ENCODE measurements around the gene WARS2. TPM values are rescaled to one million over a fixed set of nuclear protein-coding genes. Genes with fewer than 3 reads are reported as not detected.
"Not testable (repeated sequence)": the region's sequence is repeated elsewhere in the genome, so short reads cannot be mapped to it uniquely, and the experiment has no call there.

WARS2 gene
- total and polyA plus RNA-seq, 7 donors, result 3.4 to 10.8 (median 7.8) TPM

DNA sequence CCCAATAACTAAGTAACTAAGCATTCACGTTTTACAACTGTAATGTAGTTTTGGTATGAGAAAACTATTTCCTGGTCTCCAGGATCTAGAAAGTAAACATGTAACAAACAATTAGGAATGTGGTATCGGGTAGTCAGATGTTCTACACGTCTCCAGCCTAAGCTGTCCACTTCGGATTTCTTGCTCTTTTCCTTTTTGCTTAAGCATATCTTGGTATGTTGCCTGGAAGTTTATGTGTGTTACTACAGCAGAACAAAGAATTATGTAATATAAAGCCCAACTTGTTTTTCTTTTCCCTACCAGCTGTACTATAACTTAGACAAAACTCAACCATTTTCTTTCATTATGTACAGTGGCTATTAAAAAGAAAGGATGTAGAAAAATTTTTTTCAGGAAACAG lies 20.4 kb upstream of the WARS2 start:
- Histone ChIP-seq H3K4me3 (no peak overlapping the region), H3K27me3 (ENCODE audit: insufficient read depth in 3 of 3, low read length in 2 of 3) (no peaks in the 10 kb centered on the region), H3K36me3 (ENCODE audit: insufficient read depth in 1 of 2, low read depth in 1 of 2) (peaks cover 6 to 70% of the 10 kb centered on the region in 2 donors), H3K9me3 (no peaks in the 10 kb centered on the region), H3K4me1 (no peaks in the 10 kb centered on the region), H3K27ac (peak overlapping the region; percentile 37)
- ATAC-seq (no peak), DNase-seq (no peak)
- intact Hi-C loops (cut with DNase I), result no loop called here
- 35 to 42% (median 36%) methylated on average over 4 of the region's 4 CpGs for WGBS, 3 donors
- TF ChIP-seq, protein P1, sequence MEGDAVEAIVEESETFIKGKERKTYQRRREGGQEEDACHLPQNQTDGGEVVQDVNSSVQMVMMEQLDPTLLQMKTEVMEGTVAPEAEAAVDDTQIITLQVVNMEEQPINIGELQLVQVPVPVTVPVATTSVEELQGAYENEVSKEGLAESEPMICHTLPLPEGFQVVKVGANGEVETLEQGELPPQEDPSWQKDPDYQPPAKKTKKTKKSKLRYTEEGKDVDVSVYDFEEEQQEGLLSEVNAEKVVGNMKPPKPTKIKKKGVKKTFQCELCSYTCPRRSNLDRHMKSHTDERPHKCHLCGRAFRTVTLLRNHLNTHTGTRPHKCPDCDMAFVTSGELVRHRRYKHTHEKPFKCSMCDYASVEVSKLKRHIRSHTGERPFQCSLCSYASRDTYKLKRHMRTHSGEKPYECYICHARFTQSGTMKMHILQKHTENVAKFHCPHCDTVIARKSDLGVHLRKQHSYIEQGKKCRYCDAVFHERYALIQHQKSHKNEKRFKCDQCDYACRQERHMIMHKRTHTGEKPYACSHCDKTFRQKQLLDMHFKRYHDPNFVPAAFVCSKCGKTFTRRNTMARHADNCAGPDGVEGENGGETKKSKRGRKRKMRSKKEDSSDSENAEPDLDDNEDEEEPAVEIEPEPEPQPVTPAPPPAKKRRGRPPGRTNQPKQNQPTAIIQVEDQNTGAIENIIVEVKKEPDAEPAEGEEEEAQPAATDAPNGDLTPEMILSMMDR (IDR thresholded peaks at IDR 0.05), result no peak

DNA sequence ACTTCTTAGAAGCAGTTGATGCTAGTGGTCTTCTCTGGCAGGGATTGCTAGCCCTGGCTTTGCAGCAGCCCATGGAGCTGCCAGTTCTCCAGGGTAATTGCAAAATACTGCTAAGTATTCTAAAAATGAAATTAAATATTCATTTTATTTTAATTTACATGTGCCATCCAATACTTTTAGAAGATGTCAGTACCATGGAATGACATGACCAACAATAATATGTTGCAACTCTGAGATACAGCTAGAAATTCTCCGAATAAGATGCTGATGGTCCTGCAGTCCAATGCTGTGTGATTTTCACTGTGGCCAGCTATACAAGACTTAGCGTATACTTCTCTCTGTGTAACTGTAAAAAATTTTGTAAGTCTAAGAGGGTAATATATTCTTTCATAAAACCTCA lies 20.0 kb upstream of the WARS2 start:
- intact Hi-C loops (cut with DNase I), result no loop called here
- Histone ChIP-seq H3K4me1 (no peaks in the 10 kb centered on the region), H3K27me3 (ENCODE audit: insufficient read depth in 3 of 3, low read length in 2 of 3) (no peaks in the 10 kb centered on the region), H3K36me3 (ENCODE audit: insufficient read depth in 1 of 2, low read depth in 1 of 2) (peaks cover 6 to 70% of the 10 kb centered on the region in 2 donors), H3K9me3 (no peaks in the 10 kb centered on the region), H3K27ac (peak overlapping the region; percentile 37), H3K4me3 (no peak overlapping the region)
- no peak for DNase-seq
- WGBS, 3 donors, result 42 to 68% (median 56%) methylated on average over 2 of the region's 2 CpGs
- TF ChIP-seq, protein P1 (IDR thresholded peaks at IDR 0.05), result no peak
- no peak for ATAC-seq

DNA sequence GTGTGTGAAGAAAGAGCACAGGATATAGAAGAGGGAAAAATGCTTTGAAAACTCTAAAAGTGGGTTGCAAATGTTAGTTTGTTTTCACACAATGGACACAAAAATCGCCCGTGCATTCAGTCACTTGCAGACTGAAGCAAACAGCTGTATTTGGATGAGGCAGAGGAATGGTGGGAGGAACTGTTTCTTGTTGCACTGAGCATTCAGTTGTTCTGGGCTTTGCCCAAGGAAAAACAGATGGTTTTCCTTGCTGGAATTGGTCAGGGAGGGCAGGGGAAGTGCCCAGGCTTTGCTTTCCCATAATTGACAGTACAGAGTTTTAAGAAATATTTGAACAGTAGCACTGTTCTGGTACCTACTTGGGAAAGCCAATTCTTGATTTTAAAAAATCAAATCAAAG lies 19.5 kb upstream of the WARS2 start:
- Histone ChIP-seq H3K27ac (peak overlapping the region; percentile 37), H3K4me1 (no peaks in the 10 kb centered on the region), H3K27me3 (ENCODE audit: insufficient read depth in 3 of 3, low read length in 2 of 3) (no peaks in the 10 kb centered on the region), H3K4me3 (no peak overlapping the region), H3K9me3 (no peaks in the 10 kb centered on the region), H3K36me3 (ENCODE audit: insufficient read depth in 1 of 2, low read depth in 1 of 2) (peaks cover 6 to 73% of the 10 kb centered on the region in 2 donors)
- DNase-seq (no peak), ATAC-seq (no peak)
- TF ChIP-seq, protein P1 (IDR thresholded peaks at IDR 0.05), result no peak
- intact Hi-C loops (cut with DNase I), result no loop called here
- 43 to 60% (median 51%) methylated on average over 2 of the region's 2 CpGs for WGBS, 3 donors

DNA sequence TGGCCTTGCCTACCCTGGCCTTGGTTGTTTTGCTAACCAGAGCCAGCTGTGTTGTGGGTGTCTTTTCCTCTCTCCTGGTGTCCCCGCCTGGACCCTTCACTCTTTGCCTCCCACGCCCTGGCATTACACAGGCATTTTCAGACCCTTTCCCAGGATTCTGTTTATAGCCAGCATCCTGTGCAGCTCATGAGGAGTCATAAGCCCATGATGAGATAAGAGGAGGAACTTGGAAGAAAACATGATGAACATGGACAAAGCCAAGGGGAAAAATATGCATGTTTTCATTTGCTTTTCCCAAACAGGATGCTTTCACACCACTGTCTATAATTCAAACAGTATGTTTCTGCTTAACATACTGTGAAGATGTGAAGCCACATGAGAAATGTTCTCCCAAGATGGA lies 18.7 kb upstream of the WARS2 start:
- H3K4me1 ChIP-seq, result no peaks in the 10 kb centered on the region
- intact Hi-C loops (cut with DNase I), result no loop called here
- DNase-seq (no peak), ATAC-seq (no peak)
- H3K4me3 ChIP-seq, result no peak overlapping the region
- no peak overlapping the region for H3K27ac ChIP-seq
- H3K9me3 ChIP-seq, result no peaks in the 10 kb centered on the region
- no peaks in the 10 kb centered on the region for H3K27me3 ChIP-seq (ENCODE audit: insufficient read depth in 3 of 3, low read length in 2 of 3)
- 85 to 92% (median 90%) methylated on average over 2 of the region's 2 CpGs for WGBS, 3 donors
- H3K36me3 ChIP-seq (ENCODE audit: insufficient read depth in 1 of 2, low read depth in 1 of 2), result peaks cover 6 to 70% of the 10 kb centered on the region in 2 donors
- TF ChIP-seq, protein P1 (IDR thresholded peaks at IDR 0.05), result no peak

DNA sequence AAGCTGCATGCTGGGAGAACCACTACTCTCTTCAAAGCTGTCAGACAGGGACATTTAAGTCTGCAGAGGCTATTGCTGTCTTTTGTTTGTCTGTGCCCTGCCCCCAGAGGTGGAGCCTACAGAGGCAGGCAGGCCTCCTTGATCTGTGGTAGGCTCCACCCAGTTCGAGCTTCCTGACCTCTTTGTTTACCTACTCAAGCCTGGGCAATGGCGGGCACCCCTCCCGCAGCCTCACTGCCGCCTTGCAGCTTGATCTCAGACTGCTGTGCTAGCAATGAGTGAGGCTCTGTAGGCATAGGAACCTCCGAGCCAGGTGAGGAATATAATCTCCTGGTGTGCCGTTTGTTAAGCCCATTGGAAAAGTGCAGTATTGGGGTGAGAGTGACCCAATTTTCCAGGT lies 16.3 kb upstream of the WARS2 start:
- ATAC-seq; H3K9me3 ChIP-seq; H3K4me3 ChIP-seq; intact Hi-C loops (cut with DNase I); H3K27me3 ChIP-seq (ENCODE audit: insufficient read depth in 3 of 3, low read length in 2 of 3); H3K4me1 ChIP-seq; H3K27ac ChIP-seq; DNase-seq: not testable (repeated sequence)
- WGBS, 3 donors, result 96 to 98% (median 97%) methylated on average over 6 of the region's 6 CpGs
- H3K36me3 ChIP-seq (ENCODE audit: insufficient read depth in 1 of 2, low read depth in 1 of 2), result peaks cover 6 to 51% of the 10 kb centered on the region in 2 donors

DNA sequence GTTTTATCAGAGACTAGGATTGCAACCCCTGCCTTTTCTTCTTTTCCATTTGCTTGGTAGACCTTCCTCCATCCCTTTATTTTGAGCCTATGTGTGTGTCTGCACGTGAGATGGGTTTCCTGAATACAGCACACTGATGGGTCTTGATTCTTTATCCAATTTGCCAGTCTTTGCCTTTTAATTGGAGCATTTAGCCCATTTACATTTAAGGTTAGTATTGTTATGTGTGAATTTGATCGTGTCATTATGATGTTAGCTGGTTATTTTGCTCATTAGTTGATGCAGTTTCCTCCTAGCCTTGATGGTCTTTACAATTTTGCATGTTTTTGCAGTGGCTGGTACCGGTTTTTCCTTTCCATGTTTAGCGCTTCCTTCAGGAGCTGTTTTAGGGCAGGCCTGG lies 14.6 kb upstream of the WARS2 start:
- peaks cover 6 to 40% of the 10 kb centered on the region in 2 donors for H3K36me3 ChIP-seq (ENCODE audit: insufficient read depth in 1 of 2, low read depth in 1 of 2)
- ATAC-seq; DNase-seq; H3K27ac ChIP-seq; H3K4me3 ChIP-seq; intact Hi-C loops (cut with DNase I); H3K27me3 ChIP-seq (ENCODE audit: insufficient read depth in 3 of 3, low read length in 2 of 3); H3K4me1 ChIP-seq; H3K9me3 ChIP-seq: not testable (repeated sequence)
- 96 to 99% (median 96%) methylated on average over 4 of the region's 4 CpGs for WGBS, 3 donors
